IMR-90 (cell line): ENCODE measurements around the gene NUTM1. TPM values are rescaled to one million over a fixed set of nuclear protein-coding genes. Genes with fewer than 3 reads are reported as not detected.

Experiments
- ATAC-seq: fragments of 200-7000 bp; cut with Tn5 transposase; 2 replicates; pipeline ENCODE4 v1.9.1; 2020; ENCODE audit warnings: low read depth, mild to moderate bottlenecking, moderate library complexity
- BruUV-seq: library from RNA; stranded (reverse); fragments of 400-500 nt; replicated peaks from 2 replicates; lab custom pipeline; 2021; lab: Mats Ljungman, UMichigan
- CTCF ChIA-PET: fragments of 300-600 bp; formaldehyde crosslinking; extraction: SDS; loops from one replicate; lab custom pipeline; 2021; ENCODE audit warnings: antibody characterized with exemption; lab: Yijun Ruan, JAX
- POLR2A ChIA-PET: fragments of 300-600 bp; sonication (Branson Sonifier 250); formaldehyde crosslinking; loops from one replicate; lab custom pipeline; 2022; ENCODE audit warnings: antibody characterized with exemption; ENCODE audit not compliant: unreplicated experiment; lab: Charles Lee
- DNase-seq: peaks from one replicate; pipeline ENCODE4 v3.0.0; 2013
- H2AFZ ChIP-seq: replicated peaks from 2 replicates; pipeline ENCODE3; 2013; ENCODE audit warnings: low read length, mild to moderate bottlenecking; ENCODE audit not compliant: poor library complexity
- H2AK5ac ChIP-seq: 2 replicates; pipeline ENCODE4 v1.6.1; 2013; ENCODE audit warnings: low read depth, low read length, inconsistent platforms
- H2AK9ac ChIP-seq: replicated peaks from 2 replicates; pipeline ENCODE3; 2013; ENCODE audit warnings: mild to moderate bottlenecking, low read depth, low read length, moderate library complexity; ENCODE audit not compliant: poor library complexity
- H2BK120ac ChIP-seq: 2 replicates; pipeline ENCODE4 v1.6.1; 2013; ENCODE audit warnings: low read depth, low read length, inconsistent platforms
- H2BK15ac ChIP-seq: 3 replicates; pipeline ENCODE4 v1.6.1; 2013; ENCODE audit warnings: low read depth, low read length, inconsistent platforms
- H2BK20ac ChIP-seq: 2 replicates; pipeline ENCODE4 v1.6.1; 2013; ENCODE audit warnings: low read depth, mild to moderate bottlenecking, inconsistent platforms, low read length, moderate library complexity
- H2BK5ac ChIP-seq: 2 replicates; pipeline ENCODE4 v1.6.1; 2013; ENCODE audit warnings: mild to moderate bottlenecking, low read depth, low read length, inconsistent platforms; ENCODE audit not compliant: poor library complexity, severe bottlenecking
- H3K14ac ChIP-seq: replicated peaks from 2 replicates; pipeline ENCODE4 v1.6.1; 2013; ENCODE audit warnings: low read depth, low read length, inconsistent platforms
- H3K18ac ChIP-seq: 2 replicates; pipeline ENCODE4 v1.6.1; 2013; ENCODE audit warnings: low read depth, low read length, control low read depth
- H3K23ac ChIP-seq: 2 replicates; pipeline ENCODE4 v1.6.1; 2013; ENCODE audit warnings: low read depth, low read length, inconsistent platforms
- H3K27ac ChIP-seq: 2 replicates; pipeline ENCODE4 v1.5.1; 2013; ENCODE audit warnings: mild to moderate bottlenecking, control low read depth, low read length; ENCODE audit not compliant: insufficient read depth
- H3K27me3 ChIP-seq: 2 replicates; pipeline ENCODE4 v1.6.1; 2013; ENCODE audit warnings: low read length; ENCODE audit not compliant: control insufficient read depth, insufficient read depth
- H3K36me3 ChIP-seq: 2 replicates; pipeline ENCODE4 v1.6.1; 2013; ENCODE audit warnings: low read length, mixed read lengths; ENCODE audit not compliant: control insufficient read depth, insufficient read depth
- H3K4ac ChIP-seq: 2 replicates; pipeline ENCODE4 v1.6.1; 2013; ENCODE audit warnings: low read depth, low read length, inconsistent platforms
- H3K4me1 ChIP-seq: 2 replicates; pipeline ENCODE4 v1.6.1; 2013; ENCODE audit warnings: low read length, mixed read lengths; ENCODE audit not compliant: control insufficient read depth, insufficient read depth
- H3K4me2 ChIP-seq: 2 replicates; pipeline ENCODE4 v1.6.1; 2013; ENCODE audit warnings: low read depth, mild to moderate bottlenecking, control low read depth, low read length, moderate library complexity
- H3K4me3 ChIP-seq: 2 replicates; pipeline ENCODE4 v1.5.1; 2013; ENCODE audit warnings: low read depth, mild to moderate bottlenecking, control low read depth, low read length, moderate library complexity; ENCODE audit not compliant: insufficient read depth
- H3K56ac ChIP-seq: 2 replicates; pipeline ENCODE4 v1.6.1; 2013; ENCODE audit warnings: low read length, inconsistent platforms; ENCODE audit not compliant: insufficient read depth; ENCODE audit errors: extremely low read depth
- H3K79me1 ChIP-seq, 2 experiments: 2 replicates each; pipeline ENCODE4 v1.6.1; 2013; ENCODE audit warnings: low read length in 2 of 2, inconsistent platforms in 1 of 2, low read depth in 1 of 2
- H3K9ac ChIP-seq: 2 replicates; pipeline ENCODE4 v1.6.1; 2013; ENCODE audit warnings: low read depth, low read length, control low read depth
- H3K9me1 ChIP-seq: 2 replicates; pipeline ENCODE4 v1.6.1; 2013; ENCODE audit warnings: low read length, inconsistent platforms; ENCODE audit not compliant: insufficient read depth
- H3K9me3 ChIP-seq: 2 replicates; pipeline ENCODE4 v1.6.1; 2013; ENCODE audit warnings: low read length; ENCODE audit not compliant: control insufficient read depth, insufficient read depth
- H4K20me1 ChIP-seq: 2 replicates; pipeline ENCODE4 v1.6.1; 2013; ENCODE audit warnings: low read length, inconsistent platforms; ENCODE audit not compliant: insufficient read depth
- H4K5ac ChIP-seq: 2 replicates; pipeline ENCODE4 v1.6.1; 2013; ENCODE audit warnings: mild to moderate bottlenecking, low read depth, low read length, control low read depth
- H4K8ac ChIP-seq, 2 experiments: 2 replicates each; pipeline ENCODE4 v1.6.1; 2013; ENCODE audit warnings: low read depth in 2 of 2, low read length in 2 of 2, control low read depth in 1 of 2, inconsistent platforms in 1 of 2
- H4K91ac ChIP-seq: 2 replicates; pipeline ENCODE4 v1.6.1; 2013; ENCODE audit warnings: low read depth, low read length, inconsistent platforms; ENCODE audit not compliant: insufficient read depth
- CEBPB ChIP-seq: IDR thresholded peaks from 2 replicates; pipeline ENCODE4 v1.6.1; 2012; ENCODE audit warnings: low read depth, low read length, improper control_type of control experiment
- CHD1 ChIP-seq: IDR thresholded peaks from 2 replicates; pipeline ENCODE4 v1.6.1; 2012; ENCODE audit warnings: low read depth, low read length, improper control_type of control experiment
- FOS ChIP-seq: fragments of 150-350 bp; IDR thresholded peaks from 2 replicates; pipeline ENCODE4 v1.6.1; 2016; ENCODE audit warnings: low read depth, low read length
- MAZ ChIP-seq: IDR thresholded peaks from 2 replicates; pipeline ENCODE4 v1.6.1; 2012; ENCODE audit warnings: low read depth, mild to moderate bottlenecking, low read length, improper control_type of control experiment, moderate library complexity, borderline replicate concordance
- MXI1 ChIP-seq: IDR thresholded peaks from 2 replicates; pipeline ENCODE4 v1.6.1; 2012; ENCODE audit warnings: low read depth, mild to moderate bottlenecking, low read length, moderate library complexity, borderline replicate concordance
- NFE2L2 ChIP-seq: fragments of 150-350 bp; IDR thresholded peaks from 2 replicates; pipeline ENCODE4 v1.6.1; 2016; ENCODE audit warnings: low read depth, mild to moderate bottlenecking, low read length
- POLR2A ChIP-seq: IDR thresholded peaks from 2 replicates; pipeline ENCODE4 v1.6.1; 2012; ENCODE audit warnings: mild to moderate bottlenecking, low read depth, low read length
- RAD21 ChIP-seq: IDR thresholded peaks from 2 replicates; pipeline ENCODE4 v1.6.1; 2012; ENCODE audit warnings: low read length, improper control_type of control experiment
- RCOR1 ChIP-seq: IDR thresholded peaks from 2 replicates; pipeline ENCODE4 v1.6.1; 2012; ENCODE audit warnings: mild to moderate bottlenecking, low read length, improper control_type of control experiment; ENCODE audit not compliant: insufficient replicate concordance
- RFX5 ChIP-seq: IDR thresholded peaks from 2 replicates; pipeline ENCODE4 v1.8.0; 2012; ENCODE audit warnings: low read depth, mild to moderate bottlenecking, low read length, moderate library complexity
- WGBS, 2 experiments: methylation state at CpG; one replicate each; pipeline versions ENCODE4 v1.1.5 to v1.1.7; 2013; ENCODE audit warnings: missing lambda C conversion rate in 2 of 2; ENCODE audit not compliant: insufficient read length in 1 of 2; ENCODE audit errors: extremely low coverage in 2 of 2; 5-methylcytosine and 5-hydroxymethylcytosine counted together
- dilution Hi-C: fragments of 300-500 bp; cut with HindIII; formaldehyde crosslinking; loops from one replicate; pipeline ENCODE4 v1.14.3; 2018; ENCODE audit warnings: low sequenced_read_pairs; ENCODE audit not compliant: unreplicated experiment
- in situ Hi-C: fragments of 300-500 bp; cut with MboI; formaldehyde crosslinking; loops from 3 replicates; pipeline ENCODE4 v1.14.3; 2019; ENCODE audit warnings: low sequenced_read_pairs, inconsistent platforms, mixed read lengths
- intact Hi-C: fragments of 100-400 bp; cut with micrococcal nuclease; formaldehyde crosslinking; loops from 2 replicates; pipeline ENCODE4 v1.10.0; 2022
- polyA plus RNA-seq, 3 experiments: library from polyadenylated mRNA; depleted of rRNA; stranded (reverse); fragments of >200 nt; gene quantifications; 2 replicates each; pipeline ENCODE4 v1.2.3, GENCODE V29; 2012; ENCODE audit warnings: low replicate concordance in 1 of 3
- total RNA-seq: library from RNA; depleted of rRNA; stranded (reverse); fragments of >200 nt; gene quantifications from 2 replicates; pipeline ENCODE4 v1.2.3, GENCODE V29; 2012
- TF ChIP-seq, protein P1 (sequence below): conservative IDR thresholded peaks from 2 replicates; pipeline ENCODE4 v1.5.1; 2012; ENCODE audit warnings: mild to moderate bottlenecking, low read depth, low read length, improper control_type of control experiment
- TF ChIP-seq, protein P2 (sequence below): fragments of 150-350 bp; IDR thresholded peaks from 2 replicates; pipeline ENCODE4 v1.6.1; 2017; ENCODE audit warnings: mild to moderate bottlenecking, antibody characterized with exemption, low read length, low read depth

Gene NUTM1
- total and polyA plus RNA-seq, 2 of the 4 experiments (the other 2 are of a cell fraction), result not detected

DNA sequence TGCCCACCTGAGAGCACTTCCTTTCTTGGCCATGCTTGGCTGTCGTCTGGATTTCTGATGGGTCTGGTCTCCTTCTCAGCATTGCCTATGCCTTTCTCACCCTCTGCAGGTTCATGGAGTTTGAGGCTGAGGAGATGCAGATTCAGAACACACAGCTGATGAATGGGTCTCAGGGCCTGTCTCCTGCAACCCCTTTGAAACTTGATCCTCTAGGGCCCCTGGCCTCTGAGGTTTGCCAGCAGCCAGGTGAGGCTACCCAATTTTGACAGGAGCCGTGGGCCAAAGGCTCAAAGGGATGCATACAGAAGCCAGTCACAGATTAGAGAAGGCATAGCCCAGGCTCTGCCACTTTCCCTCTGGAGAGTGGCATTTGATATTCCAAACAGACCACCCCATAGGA is 10.5 kb downstream of the NUTM1 start:
- Histone ChIP-seq H3K14ac (no peak overlapping the region), H3K79me1 (no peaks in the 10 kb centered on the region), H3K4me3 (no peak overlapping the region), H4K91ac (no peak overlapping the region), H3K9me3 (no peaks in the 10 kb centered on the region), H2AK9ac (no peak overlapping the region), H2BK20ac (no peak overlapping the region), H3K23ac (no peak overlapping the region), H2BK120ac (no peak overlapping the region), H3K36me3 (peaks cover 11% of the 10 kb centered on the region), H3K27me3 (no peaks in the 10 kb centered on the region), H3K9me1 (no peaks in the 10 kb centered on the region), H4K8ac (no peak overlapping the region), H3K18ac (no peak overlapping the region), H4K20me1 (no peaks in the 10 kb centered on the region), H2AK5ac (no peak overlapping the region), H3K4me2 (no peak overlapping the region), H2AFZ (no peak overlapping the region), H2BK15ac (no peak overlapping the region), H3K27ac (no peak overlapping the region), H3K9ac (no peak overlapping the region), H4K5ac (no peak overlapping the region), H2BK5ac (no peak overlapping the region), H3K4me1 (no peaks in the 10 kb centered on the region), H3K4ac (no peak overlapping the region), H3K56ac (no peak overlapping the region)
- POLR2A ChIA-PET, result no interaction called here
- CTCF ChIA-PET, result interaction anchor here (1.4 kb wide), 1 partner anchor 14 kb away, joined by 3 read pairs; the partner anchor contains the start of gene LPCAT4
- intact Hi-C loops (no loop called here), in situ Hi-C loops (no loop called here), dilution Hi-C loops (no loop called here)
- DNase-seq (no peak), ATAC-seq (no peak)
- TF ChIP-seq RCOR1 (no peak), RFX5 (no peak), CHD1 (no peak), RAD21 (no peak), FOS (no peak), MXI1 (no peak), MAZ (no peak), CEBPB (no peak), POLR2A (no peak), NFE2L2 (no peak)
- TF ChIP-seq, protein P1, sequence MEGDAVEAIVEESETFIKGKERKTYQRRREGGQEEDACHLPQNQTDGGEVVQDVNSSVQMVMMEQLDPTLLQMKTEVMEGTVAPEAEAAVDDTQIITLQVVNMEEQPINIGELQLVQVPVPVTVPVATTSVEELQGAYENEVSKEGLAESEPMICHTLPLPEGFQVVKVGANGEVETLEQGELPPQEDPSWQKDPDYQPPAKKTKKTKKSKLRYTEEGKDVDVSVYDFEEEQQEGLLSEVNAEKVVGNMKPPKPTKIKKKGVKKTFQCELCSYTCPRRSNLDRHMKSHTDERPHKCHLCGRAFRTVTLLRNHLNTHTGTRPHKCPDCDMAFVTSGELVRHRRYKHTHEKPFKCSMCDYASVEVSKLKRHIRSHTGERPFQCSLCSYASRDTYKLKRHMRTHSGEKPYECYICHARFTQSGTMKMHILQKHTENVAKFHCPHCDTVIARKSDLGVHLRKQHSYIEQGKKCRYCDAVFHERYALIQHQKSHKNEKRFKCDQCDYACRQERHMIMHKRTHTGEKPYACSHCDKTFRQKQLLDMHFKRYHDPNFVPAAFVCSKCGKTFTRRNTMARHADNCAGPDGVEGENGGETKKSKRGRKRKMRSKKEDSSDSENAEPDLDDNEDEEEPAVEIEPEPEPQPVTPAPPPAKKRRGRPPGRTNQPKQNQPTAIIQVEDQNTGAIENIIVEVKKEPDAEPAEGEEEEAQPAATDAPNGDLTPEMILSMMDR, result no peak
- TF ChIP-seq, protein P2, sequence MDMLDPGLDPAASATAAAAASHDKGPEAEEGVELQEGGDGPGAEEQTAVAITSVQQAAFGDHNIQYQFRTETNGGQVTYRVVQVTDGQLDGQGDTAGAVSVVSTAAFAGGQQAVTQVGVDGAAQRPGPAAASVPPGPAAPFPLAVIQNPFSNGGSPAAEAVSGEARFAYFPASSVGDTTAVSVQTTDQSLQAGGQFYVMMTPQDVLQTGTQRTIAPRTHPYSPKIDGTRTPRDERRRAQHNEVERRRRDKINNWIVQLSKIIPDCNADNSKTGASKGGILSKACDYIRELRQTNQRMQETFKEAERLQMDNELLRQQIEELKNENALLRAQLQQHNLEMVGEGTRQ, result no peak
- WGBS, 2 experiments, result no CpG with 5 or more reads among the region's 2 CpGs
- no TSS peak for BruUV-seq
